Fibroblast of pulmonary artery (primary cell): Measurements from ENCODE around the gene PLEKHG2.

Experiments used
- DNase-seq: peaks from one replicate; pipeline ENCODE4 v3.0.0-alpha.2; 2010; ENCODE audit warnings: low read depth
- H3K4me3 ChIP-seq: replicated peaks from 2 replicates; pipeline ENCODE4 v1.5.1; 2011; ENCODE audit warnings: low read depth, mild to moderate bottlenecking, control low read depth, low read length, moderate library complexity
- TF ChIP-seq, protein P1 (sequence below): IDR thresholded peaks from 2 replicates; pipeline ENCODE4 v1.5.1; 2011; ENCODE audit warnings: mild to moderate bottlenecking, control low read depth, low read length, inconsistent platforms; ENCODE audit errors: missing control alignments

PLEKHG2 gene

DNA sequence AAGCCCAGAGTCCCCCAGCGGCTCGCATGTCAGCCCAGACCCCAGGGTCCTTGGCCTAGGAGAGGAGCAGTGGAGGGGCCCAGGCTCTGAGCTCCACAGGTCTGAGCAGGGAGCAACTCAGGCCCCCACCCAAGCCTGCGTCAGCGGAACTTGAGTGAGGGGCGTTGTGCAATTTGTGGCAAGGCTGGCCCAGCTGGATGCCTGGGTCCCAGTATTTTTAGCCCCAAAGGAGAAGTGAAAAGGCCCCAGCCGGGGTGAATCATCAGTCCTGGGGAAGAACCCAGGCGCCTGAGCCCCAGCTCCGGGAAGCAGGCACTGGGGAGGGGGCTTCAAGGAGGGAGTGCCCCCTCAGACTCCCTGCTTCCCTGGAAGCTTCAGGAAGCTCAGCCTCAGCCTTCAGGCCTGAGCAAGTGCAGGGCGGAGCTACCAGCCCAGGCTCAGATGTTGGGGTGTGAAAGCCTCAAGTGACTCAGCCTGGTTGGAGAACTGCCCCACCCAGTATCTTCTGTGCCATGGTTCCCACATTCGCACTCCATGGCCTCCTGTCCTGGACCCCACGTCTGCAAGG, 14.1 kb upstream of the PLEKHG2 start:
- DNase-seq = peak; percentile 64
- H3K4me3 ChIP-seq = no peak overlapping the region
- TF ChIP-seq, protein P1, sequence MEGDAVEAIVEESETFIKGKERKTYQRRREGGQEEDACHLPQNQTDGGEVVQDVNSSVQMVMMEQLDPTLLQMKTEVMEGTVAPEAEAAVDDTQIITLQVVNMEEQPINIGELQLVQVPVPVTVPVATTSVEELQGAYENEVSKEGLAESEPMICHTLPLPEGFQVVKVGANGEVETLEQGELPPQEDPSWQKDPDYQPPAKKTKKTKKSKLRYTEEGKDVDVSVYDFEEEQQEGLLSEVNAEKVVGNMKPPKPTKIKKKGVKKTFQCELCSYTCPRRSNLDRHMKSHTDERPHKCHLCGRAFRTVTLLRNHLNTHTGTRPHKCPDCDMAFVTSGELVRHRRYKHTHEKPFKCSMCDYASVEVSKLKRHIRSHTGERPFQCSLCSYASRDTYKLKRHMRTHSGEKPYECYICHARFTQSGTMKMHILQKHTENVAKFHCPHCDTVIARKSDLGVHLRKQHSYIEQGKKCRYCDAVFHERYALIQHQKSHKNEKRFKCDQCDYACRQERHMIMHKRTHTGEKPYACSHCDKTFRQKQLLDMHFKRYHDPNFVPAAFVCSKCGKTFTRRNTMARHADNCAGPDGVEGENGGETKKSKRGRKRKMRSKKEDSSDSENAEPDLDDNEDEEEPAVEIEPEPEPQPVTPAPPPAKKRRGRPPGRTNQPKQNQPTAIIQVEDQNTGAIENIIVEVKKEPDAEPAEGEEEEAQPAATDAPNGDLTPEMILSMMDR = no peak

GRCh38 chr19:39399668-39400050, 12.8 kb upstream of the PLEKHG2 start:
- TF ChIP-seq, protein P1 = no peak
- no peak overlapping the region for H3K4me3 ChIP-seq
- no peak for DNase-seq

- DNase-seq = no peak
- H3K4me3 ChIP-seq = no peak overlapping the region
- TF ChIP-seq, protein P1 = no peak
Measured at GRCh38 chr19:39400061-39400460, 12.4 kb upstream of the PLEKHG2 start.

- H3K4me3 ChIP-seq = no peak overlapping the region
- TF ChIP-seq, protein P1 = no peak
- no peak for DNase-seq
Measured at GRCh38 chr19:39401070-39401548, 11.4 kb upstream of the PLEKHG2 start.

DNA sequence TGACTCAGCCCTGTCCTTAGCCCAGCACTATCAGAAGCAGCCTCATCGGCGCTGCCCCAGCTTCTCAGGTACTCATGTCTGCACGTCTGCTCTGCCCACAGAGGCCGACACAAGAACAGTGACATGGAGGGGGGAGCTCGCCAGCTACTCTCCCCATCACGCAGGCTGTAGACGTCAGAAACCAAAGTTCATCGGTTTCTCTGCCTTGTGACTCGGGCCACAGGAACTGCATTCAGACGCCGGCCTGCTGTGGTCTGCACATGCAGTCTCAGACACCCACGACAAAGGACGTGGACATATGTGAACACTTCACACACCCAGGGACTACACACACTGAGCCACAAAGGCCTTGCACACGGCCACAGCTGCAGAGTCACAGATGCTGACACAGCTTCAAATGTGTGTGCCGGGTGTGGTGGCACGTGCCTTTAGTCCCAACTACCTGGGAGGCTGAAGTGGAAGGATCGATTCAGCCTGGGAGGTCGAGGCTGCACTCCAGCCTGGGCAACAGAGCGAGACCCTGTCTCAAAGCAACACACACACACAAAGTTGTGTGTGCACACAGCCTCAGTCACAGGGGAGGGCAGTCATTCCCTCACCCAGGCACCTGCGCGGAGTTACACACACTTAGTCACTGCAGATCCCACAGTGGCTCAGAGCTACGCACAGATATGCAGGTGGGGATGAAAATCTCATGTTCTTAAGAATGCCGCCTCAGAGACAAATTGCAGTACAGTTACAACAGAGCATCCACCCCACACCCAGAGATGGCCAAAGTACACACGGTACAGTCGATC, 10.7 kb upstream of the PLEKHG2 start:
- peak; percentile 70 for DNase-seq
- H3K4me3 ChIP-seq = no peak overlapping the region
- TF ChIP-seq, protein P1 = no peak

DNA sequence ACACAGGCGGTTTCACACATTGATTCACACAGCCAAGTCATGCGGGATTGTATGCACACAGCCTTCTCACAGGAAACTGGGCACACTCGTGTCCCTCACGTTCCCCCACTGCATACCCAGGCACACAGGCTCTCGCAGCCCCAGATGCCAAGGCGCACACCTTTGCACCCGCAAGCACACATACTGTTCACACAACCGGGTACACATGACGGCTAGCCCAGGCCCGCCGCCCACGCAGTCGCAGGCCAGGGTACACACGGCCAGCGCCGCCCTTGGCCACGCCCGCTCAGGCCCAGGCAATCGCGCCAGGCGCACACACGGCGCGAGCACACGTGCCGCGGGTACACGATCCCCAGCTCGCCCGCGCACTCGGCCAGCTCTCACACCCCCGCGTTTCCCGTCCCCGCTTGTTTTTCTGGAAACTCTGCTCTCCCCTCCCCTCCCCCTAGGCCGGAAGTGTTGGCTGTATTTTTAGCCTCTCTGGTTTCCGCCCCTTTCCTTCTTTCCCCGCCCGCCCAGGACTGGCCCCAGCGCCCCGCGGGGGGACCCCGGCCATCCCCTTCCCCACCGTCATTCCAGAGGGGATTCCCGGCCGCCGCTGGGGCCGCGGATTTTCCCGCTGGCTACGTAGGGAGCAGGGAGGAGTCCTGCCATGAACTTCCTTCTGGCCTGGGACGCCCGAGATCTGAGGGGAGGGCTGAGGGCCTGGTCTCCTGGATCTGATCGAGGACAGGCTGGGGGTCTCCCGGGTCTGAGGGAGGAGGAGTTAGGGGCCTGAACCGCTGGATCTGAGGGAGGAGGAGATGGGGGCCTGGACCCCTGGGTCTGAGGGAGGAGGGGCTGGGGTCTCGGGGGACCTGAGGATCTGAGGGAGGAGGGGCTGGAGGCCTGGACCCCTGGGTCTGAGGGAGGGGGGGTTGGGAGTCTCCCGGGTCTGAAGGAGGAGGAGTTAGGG, 9.8 kb upstream of the PLEKHG2 start:
- peak; percentile 97 for DNase-seq
- TF ChIP-seq, protein P1 = no peak
- peak overlapping the region; percentile 51 for H3K4me3 ChIP-seq
